Stomach smooth muscle (tissue), 2 donors: ENCODE data around the gene ZNF433.
A peak's percentile ranks its signal among the peaks of the same experiment; 100 is the strongest.

ENCODE experiments used
- H3K27ac ChIP-seq: one replicate; pipeline ENCODE4 v1.7.0; 2013; ENCODE audit warnings: mild to moderate bottlenecking, low read length, inconsistent platforms
- H3K27me3 ChIP-seq, 2 donors: one replicate each; pipeline ENCODE4 v1.7.0; 2013; ENCODE audit warnings: low read length in 2 of 2; ENCODE audit not compliant: insufficient read depth in 2 of 2, control insufficient read depth in 1 of 2
- H3K36me3 ChIP-seq, 2 donors: one replicate each; pipeline ENCODE4 v1.7.0; 2013; ENCODE audit warnings: low read length in 2 of 2; ENCODE audit not compliant: control insufficient read depth in 2 of 2, insufficient read depth in 2 of 2
- H3K4me1 ChIP-seq: one replicate; pipeline ENCODE4 v1.7.0; 2013; ENCODE audit warnings: low read length; ENCODE audit not compliant: control insufficient read depth, insufficient read depth
- H3K4me3 ChIP-seq, 2 donors: one replicate each; pipeline ENCODE4 v1.7.0; 2013; ENCODE audit warnings: low read length in 2 of 2
- H3K9ac ChIP-seq, 2 donors: one replicate each; pipeline ENCODE4 v1.7.0; 2013; ENCODE audit warnings: low read length in 2 of 2, mild to moderate bottlenecking in 1 of 2
- H3K9me3 ChIP-seq, 2 donors: one replicate each; pipeline ENCODE4 v1.7.0; 2013; ENCODE audit warnings: low read length in 2 of 2; ENCODE audit not compliant: control insufficient read depth in 2 of 2
- donor health status: healthy.
- donor health status: Pancreatic carcinoma.

Gene ZNF433

GRCh38 chr19:11989112-11989456 lies 46.4 kb downstream of the ZNF433 start:
- H3K27ac ChIP-seq = peak overlapping the region; percentile 88
- H3K9me3 ChIP-seq = no peaks in the 10 kb centered on the region
- no peaks in the 10 kb centered on the region for H3K27me3 ChIP-seq
- peaks cover 4% of the 10 kb centered on the region for H3K4me1 ChIP-seq
- peak overlapping the region in 1 of 2 donors; percentile 94 for H3K4me3 ChIP-seq
- no peaks in the 10 kb centered on the region for H3K36me3 ChIP-seq
- no peak overlapping the region for H3K9ac ChIP-seq

GRCh38 chr19:11987405-11988281 lies 47.8 kb downstream of the ZNF433 start:
- peaks cover 4% of the 10 kb centered on the region for H3K4me1 ChIP-seq
- H3K9ac ChIP-seq = peak overlapping the region; percentile 86 to 89
- H3K27me3 ChIP-seq = no peaks in the 10 kb centered on the region
- no peaks in the 10 kb centered on the region for H3K9me3 ChIP-seq
- peak overlapping the region; percentile 84 to 94 for H3K4me3 ChIP-seq
- H3K36me3 ChIP-seq = no peaks in the 10 kb centered on the region
- H3K27ac ChIP-seq = peak overlapping the region; percentile 88

GRCh38 chr19:11986754-11987153 lies 48.7 kb downstream of the ZNF433 start:
- Histone ChIP-seq H3K27me3 (no peaks in the 10 kb centered on the region), H3K4me1 (peaks cover 4% of the 10 kb centered on the region), H3K36me3 (no peaks in the 10 kb centered on the region), H3K4me3 (no peak overlapping the region), H3K27ac (no peak overlapping the region), H3K9ac (no peak overlapping the region), H3K9me3 (peaks cover 0 to 3% of the 10 kb centered on the region in 2 donors)

GRCh38 chr19:11984986-11985385 lies 50.5 kb downstream of the ZNF433 start:
- no peak overlapping the region for H3K27ac ChIP-seq
- H3K4me3 ChIP-seq = no peak overlapping the region
- no peaks in the 10 kb centered on the region for H3K27me3 ChIP-seq
- H3K9ac ChIP-seq = no peak overlapping the region
- peaks cover 10 to 11% of the 10 kb centered on the region in 2 donors for H3K9me3 ChIP-seq
- H3K4me1 ChIP-seq = peaks cover 4% of the 10 kb centered on the region
- no peaks in the 10 kb centered on the region for H3K36me3 ChIP-seq

- Histone ChIP-seq H3K36me3 (peaks cover 15 to 19% of the 10 kb centered on the region in 2 donors), H3K9me3 (peaks cover 31 to 34% of the 10 kb centered on the region in 2 donors), H3K4me3 (no peak overlapping the region), H3K27ac (no peak overlapping the region), H3K27me3 (no peaks in the 10 kb centered on the region), H3K9ac (no peak overlapping the region), H3K4me1 (no peaks in the 10 kb centered on the region)
Measured at GRCh38 chr19:11982526-11982925, 53.0 kb downstream of the ZNF433 start.

GRCh38 chr19:11979527-11979926 lies 56.0 kb downstream of the ZNF433 start:
- Histone ChIP-seq H3K9ac (no peak overlapping the region), H3K27ac (no peak overlapping the region), H3K4me3 (no peak overlapping the region), H3K9me3 (peaks cover 31 to 36% of the 10 kb centered on the region in 2 donors), H3K4me1 (no peaks in the 10 kb centered on the region), H3K27me3 (no peaks in the 10 kb centered on the region), H3K36me3 (peaks cover 18 to 25% of the 10 kb centered on the region in 2 donors)

GRCh38 chr19:11978492-11979100 lies 56.9 kb downstream of the ZNF433 start:
- Histone ChIP-seq H3K36me3 (peaks cover 18 to 25% of the 10 kb centered on the region in 2 donors), H3K9ac (no peak overlapping the region), H3K4me1 (no peaks in the 10 kb centered on the region), H3K9me3 (peaks cover 31 to 36% of the 10 kb centered on the region in 2 donors), H3K27me3 (no peaks in the 10 kb centered on the region), H3K27ac (no peak overlapping the region), H3K4me3 (no peak overlapping the region)

GRCh38 chr19:11973019-11973810 lies 62.3 kb downstream of the ZNF433 start:
- Histone ChIP-seq H3K9ac (no peak overlapping the region), H3K36me3 (peaks cover 10 to 12% of the 10 kb centered on the region in 2 donors), H3K9me3 (peaks cover 5 to 8% of the 10 kb centered on the region in 2 donors), H3K27me3 (no peaks in the 10 kb centered on the region), H3K4me1 (no peaks in the 10 kb centered on the region), H3K27ac (no peak overlapping the region), H3K4me3 (no peak overlapping the region)

GRCh38 chr19:11971041-11971440 lies 64.4 kb downstream of the ZNF433 start:
- Histone ChIP-seq H3K4me1 (peaks cover 6% of the 10 kb centered on the region), H3K36me3 (no peaks in the 10 kb centered on the region), H3K27me3 (no peaks in the 10 kb centered on the region), H3K4me3 (no peak overlapping the region), H3K27ac (no peak overlapping the region), H3K9ac (no peak overlapping the region), H3K9me3 (peaks cover 0 to under 1% of the 10 kb centered on the region in 2 donors)

- Histone ChIP-seq H3K36me3 (no peaks in the 10 kb centered on the region), H3K9ac (no peak overlapping the region), H3K4me1 (peaks cover 12% of the 10 kb centered on the region), H3K4me3 (no peak overlapping the region), H3K27me3 (no peaks in the 10 kb centered on the region), H3K9me3 (no peaks in the 10 kb centered on the region), H3K27ac (no peak overlapping the region)
Measured at GRCh38 chr19:11970174-11970573, 65.3 kb downstream of the ZNF433 start.
